ENCODE measurements around the gene NEAT1. TPM values are rescaled to one million over a fixed set of nuclear protein-coding genes. Genes with fewer than 3 reads are reported as not detected.

The NEAT1 gene
- total RNA-seq, 4 donors from 2014 or later, result 21.0 to 341 (median 183) TPM

DNA sequence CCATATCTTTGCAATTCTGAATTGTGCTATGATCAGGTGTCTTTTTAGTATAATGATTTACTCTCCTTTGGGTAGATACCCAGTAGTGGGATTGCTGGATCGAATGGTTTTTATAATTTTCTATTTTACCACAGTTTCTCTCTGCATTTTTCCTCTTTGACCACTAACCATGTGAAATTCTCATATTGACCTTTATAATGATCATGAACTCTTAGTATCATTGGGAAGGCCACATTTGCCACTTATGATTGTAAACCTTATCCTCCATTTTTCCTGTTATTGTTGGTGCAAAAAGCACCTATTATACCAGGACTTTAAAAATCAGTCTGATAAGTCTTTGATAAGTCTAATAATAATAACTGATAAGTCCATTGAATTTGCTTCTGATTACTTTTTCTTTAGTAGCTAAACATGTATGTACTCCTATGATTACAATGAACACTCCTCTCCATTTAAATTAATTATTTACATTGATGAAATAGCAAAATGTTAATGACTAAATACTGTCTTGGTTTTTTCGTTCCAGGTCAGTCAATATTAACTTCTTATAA, 9.6 kb downstream of the NEAT1 start:
- Histone ChIP-seq H3K4me3 (no peak overlapping the region), H3K27ac (peak overlapping the region in 2 of 4 donors; percentile 97 to 99), H3K4me1 (peaks cover 33 to 99% (median 41%) of the 10 kb centered on the region in 3 donors), H3K27me3 (no peaks in the 10 kb centered on the region), H3K36me3 (peaks cover 14 to 55% of the 10 kb centered on the region in 2 donors), H3K9me3 (no peaks in the 10 kb centered on the region)
- TF ChIP-seq POLR2AphosphoS5 (IDR thresholded peaks at IDR 0.05) (peak; percentile 76), EP300 (IDR thresholded peaks at IDR 0.05) (no peak)
- WGBS, 2 donors (ENCODE audit: low coverage in 1 of 2), result 61 to 68% methylated on average over 2 of the region's 2 CpGs
- ATAC-seq, result no peak

DNA sequence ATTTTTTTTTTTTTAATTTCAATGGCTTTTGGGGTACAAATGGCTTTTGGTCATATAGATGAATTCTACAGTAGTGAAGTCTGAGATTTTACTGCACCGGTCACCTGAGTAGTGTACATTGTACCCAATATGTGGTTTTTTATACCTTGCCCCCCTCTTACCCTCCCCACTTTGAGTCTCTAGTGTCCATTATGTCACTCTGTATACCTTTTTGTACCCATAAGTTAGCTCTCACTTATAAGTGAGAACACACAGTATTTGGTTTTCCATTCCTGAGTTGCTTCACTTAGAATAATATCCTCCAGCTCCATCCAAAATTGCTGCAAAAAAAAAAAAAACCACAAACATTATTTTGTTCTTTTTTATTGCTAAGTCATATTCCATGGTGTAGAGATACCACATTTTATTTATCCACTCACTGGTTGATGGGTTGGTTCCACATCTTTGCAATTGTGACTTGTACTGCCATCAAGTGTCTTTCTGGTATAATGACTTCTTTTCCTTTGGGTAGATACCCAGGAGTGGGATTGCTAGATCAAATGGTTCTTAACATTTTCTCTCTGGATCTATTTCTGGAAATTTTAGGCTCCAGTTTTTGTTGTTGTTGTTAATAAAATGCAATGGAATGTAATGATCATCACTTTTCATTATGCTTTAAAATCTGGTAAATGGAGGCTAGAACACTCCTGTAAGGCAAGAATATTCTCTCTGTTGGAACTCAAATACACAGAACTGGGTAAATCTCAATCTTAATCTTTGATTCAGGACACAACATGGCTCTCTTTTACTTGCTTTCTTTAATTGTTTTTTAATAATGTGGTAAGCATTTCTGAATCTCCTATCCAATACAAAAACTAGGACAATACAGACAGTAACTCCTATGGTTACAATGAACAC, 10.3 kb downstream of the NEAT1 start:
- Histone ChIP-seq H3K27ac (peak overlapping the region in 2 of 4 donors; percentile 97 to 99), H3K27me3 (no peaks in the 10 kb centered on the region), H3K36me3 (peaks cover 14 to 55% of the 10 kb centered on the region in 2 donors), H3K4me1 (peaks cover 33 to 99% (median 46%) of the 10 kb centered on the region in 3 donors), H3K4me3 (no peak overlapping the region), H3K9me3 (no peaks in the 10 kb centered on the region)
- ATAC-seq, result no peak
- WGBS, 2 donors (ENCODE audit: low coverage in 1 of 2), result 92 to 100% methylated on average over 1 of the region's 1 CpG
- TF ChIP-seq POLR2AphosphoS5 (IDR thresholded peaks at IDR 0.05) (peak; percentile 65), POLR2A (IDR thresholded peaks at IDR 0.05) (no peak), EP300 (IDR thresholded peaks at IDR 0.05) (no peak)
- TF ChIP-seq, protein P1, sequence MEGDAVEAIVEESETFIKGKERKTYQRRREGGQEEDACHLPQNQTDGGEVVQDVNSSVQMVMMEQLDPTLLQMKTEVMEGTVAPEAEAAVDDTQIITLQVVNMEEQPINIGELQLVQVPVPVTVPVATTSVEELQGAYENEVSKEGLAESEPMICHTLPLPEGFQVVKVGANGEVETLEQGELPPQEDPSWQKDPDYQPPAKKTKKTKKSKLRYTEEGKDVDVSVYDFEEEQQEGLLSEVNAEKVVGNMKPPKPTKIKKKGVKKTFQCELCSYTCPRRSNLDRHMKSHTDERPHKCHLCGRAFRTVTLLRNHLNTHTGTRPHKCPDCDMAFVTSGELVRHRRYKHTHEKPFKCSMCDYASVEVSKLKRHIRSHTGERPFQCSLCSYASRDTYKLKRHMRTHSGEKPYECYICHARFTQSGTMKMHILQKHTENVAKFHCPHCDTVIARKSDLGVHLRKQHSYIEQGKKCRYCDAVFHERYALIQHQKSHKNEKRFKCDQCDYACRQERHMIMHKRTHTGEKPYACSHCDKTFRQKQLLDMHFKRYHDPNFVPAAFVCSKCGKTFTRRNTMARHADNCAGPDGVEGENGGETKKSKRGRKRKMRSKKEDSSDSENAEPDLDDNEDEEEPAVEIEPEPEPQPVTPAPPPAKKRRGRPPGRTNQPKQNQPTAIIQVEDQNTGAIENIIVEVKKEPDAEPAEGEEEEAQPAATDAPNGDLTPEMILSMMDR (IDR thresholded peaks at IDR 0.05), result peak in 3 of 4 experiments; percentile 18 to 30 (median 28)

DNA sequence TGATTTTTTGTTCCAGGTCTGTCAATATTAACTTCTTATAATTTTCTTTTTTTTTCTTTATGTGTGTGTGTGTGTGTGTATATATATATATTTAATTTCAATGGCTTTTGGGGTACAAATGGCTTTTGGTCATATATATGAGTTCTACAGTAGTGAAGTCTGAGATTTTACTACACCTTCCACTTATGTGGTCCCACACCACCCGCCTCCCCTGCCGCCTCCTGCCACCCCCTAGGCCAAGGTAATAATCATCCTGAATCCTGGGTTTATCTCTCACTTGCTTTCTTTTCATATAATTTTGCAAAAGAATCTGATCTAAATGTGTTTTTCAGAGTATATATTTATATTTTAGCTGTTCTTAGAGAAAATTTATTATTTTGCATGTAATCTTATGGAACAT, 11.1 kb downstream of the NEAT1 start:
- H3K9me3 ChIP-seq, result no peaks in the 10 kb centered on the region
- 86 to 100% methylated on average over 2 of the region's 2 CpGs for WGBS, 2 donors (ENCODE audit: low coverage in 1 of 2)
- H3K36me3 ChIP-seq, result peaks cover 14 to 62% of the 10 kb centered on the region in 2 donors
- peak overlapping the region in 3 of 4 donors; percentile 46 to 99 (median 65) for H3K27ac ChIP-seq
- no peaks in the 10 kb centered on the region for H3K27me3 ChIP-seq
- H3K4me3 ChIP-seq, result peak overlapping the region in 1 of 2 donors; percentile 6
- ATAC-seq, result no peak
- peaks cover 33 to 99% (median 41%) of the 10 kb centered on the region in 3 donors for H3K4me1 ChIP-seq
- TF ChIP-seq POLR2A (IDR thresholded peaks at IDR 0.05) (no peak), POLR2AphosphoS5 (IDR thresholded peaks at IDR 0.05) (no peak), EP300 (IDR thresholded peaks at IDR 0.05) (no peak)
- TF ChIP-seq, protein P1 (IDR thresholded peaks at IDR 0.05), result no peak

DNA sequence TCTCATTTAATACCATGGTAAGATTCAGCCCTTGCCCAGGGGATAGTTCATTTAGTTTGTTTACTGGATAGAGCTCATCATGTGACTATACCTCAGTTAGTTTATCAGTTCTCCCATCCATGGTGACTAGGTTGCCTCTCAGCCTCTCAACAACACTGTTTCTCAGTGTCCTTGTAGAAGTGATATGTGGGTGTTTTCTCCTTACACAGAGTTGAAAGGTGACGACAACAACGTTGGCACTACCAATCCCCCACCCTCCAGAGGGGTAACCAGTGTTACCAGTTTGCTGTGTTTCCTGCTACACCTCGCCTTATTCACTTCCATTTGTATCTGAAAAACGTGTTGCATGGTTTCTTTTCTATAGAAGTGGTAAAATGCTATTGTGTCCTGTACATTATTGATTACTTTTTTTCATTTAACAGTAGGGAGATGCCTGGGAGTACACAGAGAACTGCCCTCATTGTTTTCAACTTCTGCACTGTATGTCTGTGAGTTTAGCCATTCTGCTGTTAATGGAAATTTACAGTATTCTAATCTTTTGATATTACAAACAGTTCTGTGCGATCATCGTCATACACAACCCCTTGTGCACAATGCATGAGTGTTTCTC, 11.6 kb downstream of the NEAT1 start:
- peaks cover 33 to 99% (median 44%) of the 10 kb centered on the region in 3 donors for H3K4me1 ChIP-seq
- H3K27ac ChIP-seq, result peak overlapping the region; percentile 46 to 71 (median 58)
- H3K36me3 ChIP-seq, result peaks cover 18 to 67% of the 10 kb centered on the region in 2 donors
- H3K4me3 ChIP-seq, result peak overlapping the region in 1 of 2 donors; percentile 6
- TF ChIP-seq POLR2A (IDR thresholded peaks at IDR 0.05) (no peak), POLR2AphosphoS5 (IDR thresholded peaks at IDR 0.05) (peak; percentile 56)
- 43 to 57% methylated on average over 6 of the region's 6 CpGs for whole genome bisulfite sequencing, 2 donors (ENCODE audit: low coverage in 1 of 2)
- no peak for ATAC-seq
- no peaks in the 10 kb centered on the region for H3K27me3 ChIP-seq
- no peaks in the 10 kb centered on the region for H3K9me3 ChIP-seq

DNA sequence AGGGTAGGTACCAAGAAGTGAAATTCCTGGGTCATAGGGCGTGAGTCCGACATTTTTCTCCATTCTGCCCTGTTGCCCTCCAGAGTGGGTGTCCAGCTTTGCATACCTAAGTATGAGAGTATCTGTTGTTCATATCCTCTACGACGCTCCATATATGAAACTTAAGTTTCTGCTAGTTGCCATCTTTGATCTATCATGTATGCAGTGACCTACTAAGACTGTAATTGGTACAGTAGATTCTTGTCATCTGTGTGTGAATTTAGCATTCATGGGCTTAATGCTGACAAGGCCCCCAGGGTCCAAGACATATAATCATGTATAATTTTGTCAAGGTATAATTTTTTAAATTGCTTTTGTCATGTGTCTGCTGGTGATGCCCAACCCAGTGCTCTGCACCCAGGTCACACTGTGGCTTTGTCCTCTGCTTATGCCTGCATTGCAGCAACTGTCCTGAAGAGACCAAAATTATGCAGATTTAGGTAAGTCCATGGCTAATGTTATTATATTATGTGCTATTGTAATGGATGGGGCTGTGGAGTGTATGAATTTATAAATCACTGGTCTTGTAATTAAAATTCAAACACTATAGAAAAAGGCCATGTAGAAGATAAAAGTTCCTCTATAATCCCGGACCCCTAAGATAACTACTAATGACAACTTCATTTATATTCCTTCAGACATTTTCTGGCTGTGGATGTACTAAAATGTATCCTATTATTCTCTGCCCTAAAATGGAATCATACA, 12.2 kb downstream of the NEAT1 start:
- peak overlapping the region; percentile 46 to 75 (median 61) for H3K27ac ChIP-seq
- H3K4me3 ChIP-seq, result no peak overlapping the region
- H3K4me1 ChIP-seq, result peaks cover 33 to 99% (median 50%) of the 10 kb centered on the region in 3 donors
- WGBS, 2 donors (ENCODE audit: low coverage in 1 of 2), result 70% methylated on average over 5 of the region's 5 CpGs
- no peaks in the 10 kb centered on the region for H3K27me3 ChIP-seq
- no peaks in the 10 kb centered on the region for H3K9me3 ChIP-seq
- no peak for ATAC-seq
- peaks cover 18 to 71% of the 10 kb centered on the region in 2 donors for H3K36me3 ChIP-seq
- TF ChIP-seq, protein P1 (IDR thresholded peaks at IDR 0.05), result peak in 1 of 4 experiments; percentile 16
- TF ChIP-seq POLR2A (IDR thresholded peaks at IDR 0.05), result no peak
- peak; percentile 18 for TF ChIP-seq POLR2AphosphoS5 (IDR thresholded peaks at IDR 0.05)
- TF ChIP-seq EP300 (IDR thresholded peaks at IDR 0.05), result no peak

Measured in gastroesophageal sphincter (tissue), 4 donors.